Measurements from ENCODE around the gene C2CD4D. TPM values are rescaled to one million over a fixed set of nuclear protein-coding genes. Genes with fewer than 3 reads are reported as not detected.
"Not testable (repeated sequence)": the region's sequence is repeated elsewhere in the genome, so short reads cannot be mapped to it uniquely, and the experiment has no call there.

The C2CD4D gene
- total RNA-seq (2014; rRNA removed; shearing (Covaris generic)) = not detected in 2 replicates

DNA sequence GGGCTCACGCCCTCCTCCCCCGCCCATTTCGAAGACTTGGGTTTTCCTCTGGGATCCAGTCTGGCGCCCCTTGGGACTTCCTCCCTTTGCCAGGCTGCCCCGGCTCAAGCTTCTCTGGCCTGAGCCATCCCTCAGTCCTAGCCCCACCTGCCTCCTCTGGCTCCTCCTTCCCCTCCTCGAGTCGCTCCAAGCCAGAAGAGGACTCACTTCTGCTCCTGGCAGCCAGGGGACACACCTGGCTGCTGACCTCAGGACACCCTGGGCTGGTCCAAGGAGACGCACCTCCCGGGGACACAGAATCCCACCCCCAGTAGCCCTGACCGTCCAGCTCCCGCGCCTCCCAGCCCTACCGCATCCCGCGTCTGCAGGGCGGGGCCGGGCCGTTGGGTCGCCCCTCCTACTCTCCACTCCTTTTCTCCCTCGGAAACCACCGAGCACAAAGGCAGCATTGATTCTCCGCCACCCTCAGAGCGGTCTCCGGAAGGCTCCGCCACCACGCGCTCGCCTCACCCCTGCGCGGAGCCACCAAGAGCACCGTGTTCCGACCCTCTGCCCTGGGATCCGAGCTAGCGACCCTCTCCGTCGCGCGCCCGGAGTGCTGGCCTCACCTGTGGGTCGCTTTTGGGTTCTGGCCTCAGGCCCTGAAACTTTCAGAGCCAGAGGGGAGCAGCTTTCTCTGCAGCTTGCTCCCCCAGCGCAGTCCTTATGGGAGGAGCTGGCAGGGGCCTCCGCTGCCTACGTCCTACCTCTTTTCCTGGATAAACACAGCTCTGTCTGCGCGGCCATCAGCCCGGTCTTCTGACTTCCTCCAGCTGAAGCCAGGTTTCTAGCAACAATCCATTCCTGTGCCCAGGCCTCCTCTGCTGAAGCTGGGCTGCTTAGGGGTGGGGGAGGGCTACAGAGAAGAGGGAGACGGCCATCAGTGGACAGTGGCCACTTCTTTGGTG is at the start of gene C2CD4D:
Gene C2CD4D (minus strand): TSS at position 364 of the 947 bp plus-strand sequence. CDS start 831 bp downstream, outside the sequence.
- in situ Hi-C loops (cut with HindIII; ENCODE audit: low sequenced_read_pairs) = no loop called here
- DNase-seq (ENCODE audit: low spot score) = peak; percentile 72

DNA sequence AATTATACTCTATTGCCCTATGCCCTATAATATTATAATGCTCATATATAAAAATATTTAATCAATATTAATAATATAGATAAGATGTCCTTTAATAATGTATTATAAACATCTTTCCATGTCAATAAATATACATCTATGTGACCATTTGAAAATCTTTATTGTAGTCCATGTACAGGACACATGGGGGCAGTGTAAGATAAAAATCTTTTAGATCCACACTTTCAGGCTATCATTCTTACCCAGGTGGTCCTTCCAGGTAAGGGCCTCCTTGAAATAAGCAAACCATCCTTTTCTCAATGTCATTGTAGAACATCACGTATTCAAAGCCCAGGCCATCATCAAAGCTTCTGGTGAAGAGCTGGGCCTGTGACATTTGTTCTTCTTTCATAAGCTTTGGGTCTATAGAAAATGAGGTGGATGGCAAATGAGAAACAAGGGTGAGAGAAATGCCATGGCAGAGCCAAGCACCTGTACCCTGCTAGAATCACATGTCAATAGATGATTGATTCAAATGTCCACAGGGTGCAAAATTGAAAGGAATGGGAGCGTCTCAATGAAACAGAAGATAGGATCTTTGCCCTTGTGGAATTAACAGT is 49.5 kb upstream of the C2CD4D start:
- in situ Hi-C loops (cut with HindIII; ENCODE audit: low sequenced_read_pairs) = no loop called here
- no peak for DNase-seq (ENCODE audit: low spot score)

DNA sequence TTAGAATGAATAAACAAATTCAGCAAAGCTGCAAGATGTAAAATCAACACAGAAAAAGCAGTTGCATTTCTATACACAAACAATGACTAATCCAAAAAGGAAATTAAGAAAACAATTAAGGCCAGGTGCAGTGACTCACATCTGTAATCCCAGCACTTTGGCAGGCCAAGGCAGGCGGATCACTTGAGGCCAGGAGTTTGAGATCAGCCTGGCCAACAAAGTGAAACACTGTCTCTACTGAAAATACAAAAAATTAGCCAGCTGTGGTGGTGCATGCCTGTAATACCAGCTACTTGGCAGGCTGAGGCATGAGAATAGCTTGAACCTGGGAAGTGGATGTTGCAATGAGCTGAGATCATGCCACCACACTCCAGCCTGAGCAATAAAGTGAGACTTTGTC is 47.4 kb upstream of the C2CD4D start:
- in situ Hi-C loops (cut with HindIII; ENCODE audit: low sequenced_read_pairs) = no loop called here
- no peak for DNase-seq (ENCODE audit: low spot score)

DNA sequence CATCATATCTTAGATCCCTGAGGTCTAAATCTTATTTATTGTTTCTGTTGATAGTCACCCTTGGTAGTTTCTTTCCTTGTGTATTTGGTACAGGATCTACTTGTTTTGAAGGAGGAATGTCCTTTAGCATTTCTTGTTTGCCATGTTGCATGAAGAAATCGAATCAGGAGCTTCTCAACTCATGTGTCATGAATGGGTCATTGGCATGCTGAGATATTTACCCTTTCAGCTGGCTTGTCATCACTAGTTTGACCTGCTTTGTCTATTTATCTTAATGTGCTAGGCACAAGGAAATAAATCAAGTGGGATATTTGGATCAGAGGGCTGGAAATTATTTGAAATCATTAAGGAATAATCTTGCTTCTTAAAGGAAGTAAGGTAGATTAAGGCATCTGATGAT is 45.9 kb upstream of the C2CD4D start:
- no peak for DNase-seq (ENCODE audit: low spot score)
- in situ Hi-C loops (cut with HindIII; ENCODE audit: low sequenced_read_pairs) = no loop called here

DNA sequence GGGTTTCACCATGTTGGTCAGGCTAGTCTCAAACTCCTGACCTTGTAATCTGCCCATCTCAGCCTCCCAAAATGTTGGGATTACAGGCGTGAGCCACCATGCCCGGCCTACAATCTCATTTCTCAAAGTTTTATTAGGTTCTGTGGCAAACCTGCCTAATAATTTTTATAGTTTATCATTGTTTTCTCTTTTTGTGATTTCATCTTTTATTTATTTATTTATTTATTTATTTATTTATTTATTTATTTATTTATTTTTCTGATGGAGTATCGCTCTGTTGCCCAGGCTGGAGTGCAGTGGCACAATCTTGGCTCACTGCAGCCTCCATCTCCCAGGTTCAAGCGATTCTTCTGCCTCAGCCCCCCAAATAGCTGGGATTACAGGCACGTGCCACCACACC is 45.3 kb upstream of the C2CD4D start:
- in situ Hi-C loops (cut with HindIII; ENCODE audit: low sequenced_read_pairs); DNase-seq (ENCODE audit: low spot score): not testable (repeated sequence)

DNA sequence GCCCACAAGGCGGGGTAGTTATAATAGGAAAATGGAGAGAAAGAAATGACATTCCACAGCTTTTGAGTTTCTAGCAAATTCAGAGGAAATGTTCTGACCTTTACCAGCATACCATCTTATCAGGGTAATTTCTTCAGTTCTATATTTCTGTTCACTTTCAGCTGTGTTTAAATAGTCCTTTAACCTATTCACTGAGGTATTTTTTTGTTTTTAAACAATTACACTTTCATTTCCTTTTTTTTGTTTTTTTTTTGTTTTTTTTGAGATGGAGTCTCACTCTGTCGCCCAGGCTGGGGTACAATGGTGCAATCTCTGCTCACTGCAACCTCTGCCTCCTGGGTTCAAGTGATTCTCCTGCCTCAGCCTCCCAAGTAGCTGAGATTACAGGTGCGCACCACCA is 44.8 kb upstream of the C2CD4D start:
- in situ Hi-C loops (cut with HindIII; ENCODE audit: low sequenced_read_pairs); DNase-seq (ENCODE audit: low spot score): not testable (repeated sequence)

DNA sequence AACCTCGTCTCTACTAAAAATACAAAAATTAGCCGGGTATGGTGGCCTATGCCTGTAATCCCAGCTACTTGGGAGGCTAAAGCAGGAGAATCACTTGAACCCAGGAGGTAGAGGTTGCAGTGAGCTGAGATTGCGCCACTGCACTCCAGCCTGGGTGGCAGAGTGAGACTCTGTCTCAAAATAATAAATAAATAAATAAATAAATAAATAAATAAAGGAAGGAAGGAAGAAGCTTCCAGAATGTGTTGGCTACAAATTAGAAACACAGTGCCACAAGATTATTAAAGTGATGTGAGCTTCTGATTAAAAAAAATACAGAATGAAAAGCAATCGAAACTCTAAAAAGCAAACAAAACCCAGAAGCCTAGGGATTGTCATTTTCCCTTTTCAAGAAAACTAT is 44.3 kb upstream of the C2CD4D start:
- DNase-seq (ENCODE audit: low spot score); in situ Hi-C loops (cut with HindIII; ENCODE audit: low sequenced_read_pairs): not testable (repeated sequence)

DNA sequence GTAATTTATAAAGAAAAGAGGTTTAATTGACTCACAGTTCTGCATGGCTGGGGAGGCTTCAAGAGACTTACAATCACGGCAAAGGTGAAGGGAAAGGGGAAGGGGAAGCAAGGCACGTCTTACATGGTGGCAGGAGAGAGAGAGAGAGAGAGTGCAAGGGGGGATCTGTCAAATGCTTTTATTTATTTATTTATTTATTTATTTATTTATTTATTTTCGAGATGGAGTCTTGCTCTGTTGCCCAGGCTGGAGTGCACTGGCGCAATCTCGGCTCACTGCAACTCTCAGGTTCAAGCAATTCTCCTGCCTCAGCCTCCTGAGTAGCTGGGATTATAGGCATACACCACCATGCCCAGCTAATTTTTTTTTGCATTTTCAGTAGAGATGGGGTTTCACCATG is 43.3 kb upstream of the C2CD4D start:
- not testable (repeated sequence) for DNase-seq (ENCODE audit: low spot score)

DNA sequence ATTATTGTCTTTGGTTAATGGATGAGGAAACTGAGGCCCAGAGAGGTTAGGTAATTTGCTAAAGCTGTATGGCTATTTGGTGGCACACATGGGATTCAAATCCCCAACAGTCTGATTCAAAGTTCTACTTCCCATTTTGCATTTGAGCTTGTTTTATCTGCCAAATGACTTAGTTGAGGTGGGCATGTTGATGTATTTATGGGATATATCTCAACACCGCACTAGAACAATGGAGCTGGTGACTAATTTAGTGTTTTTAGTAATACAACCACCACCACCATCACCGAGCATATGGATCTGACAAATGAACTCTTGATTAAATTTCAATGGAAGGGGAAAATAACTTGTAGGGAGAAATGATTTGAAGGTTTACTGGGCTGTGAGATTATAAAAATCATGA is 42.8 kb upstream of the C2CD4D start:
- in situ Hi-C loops (cut with HindIII; ENCODE audit: low sequenced_read_pairs) = no loop called here

More for the DNA sequence above, 43.3 kb upstream of the C2CD4D start:
- in situ Hi-C loops (cut with HindIII; ENCODE audit: low sequenced_read_pairs) = not testable (repeated sequence)

DNA sequence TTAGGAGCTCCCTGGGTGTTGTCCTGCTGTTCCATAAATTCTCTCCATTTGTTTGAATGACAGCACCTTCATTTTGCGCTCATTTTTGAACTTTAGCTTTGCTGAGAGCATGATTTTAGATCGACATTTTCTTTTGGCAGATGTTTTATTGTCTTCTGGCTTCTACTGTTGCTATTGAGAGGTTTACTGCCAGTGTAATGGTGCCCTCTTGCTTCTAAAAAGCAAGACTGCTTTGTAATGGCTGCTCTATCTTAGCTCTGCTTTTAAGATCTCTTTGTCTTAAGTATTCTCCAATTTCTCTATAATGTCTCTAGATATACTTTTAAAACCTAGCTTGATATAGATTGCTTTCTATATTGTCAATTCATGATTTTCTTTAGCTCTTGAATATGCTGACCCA is 41.9 kb upstream of the C2CD4D start:
- in situ Hi-C loops (cut with HindIII; ENCODE audit: low sequenced_read_pairs) = no loop called here
- peak; percentile 2 for DNase-seq (ENCODE audit: low spot score)

More for the DNA sequence above, 42.8 kb upstream of the C2CD4D start:
- DNase-seq (ENCODE audit: low spot score) = no peak

DNA sequence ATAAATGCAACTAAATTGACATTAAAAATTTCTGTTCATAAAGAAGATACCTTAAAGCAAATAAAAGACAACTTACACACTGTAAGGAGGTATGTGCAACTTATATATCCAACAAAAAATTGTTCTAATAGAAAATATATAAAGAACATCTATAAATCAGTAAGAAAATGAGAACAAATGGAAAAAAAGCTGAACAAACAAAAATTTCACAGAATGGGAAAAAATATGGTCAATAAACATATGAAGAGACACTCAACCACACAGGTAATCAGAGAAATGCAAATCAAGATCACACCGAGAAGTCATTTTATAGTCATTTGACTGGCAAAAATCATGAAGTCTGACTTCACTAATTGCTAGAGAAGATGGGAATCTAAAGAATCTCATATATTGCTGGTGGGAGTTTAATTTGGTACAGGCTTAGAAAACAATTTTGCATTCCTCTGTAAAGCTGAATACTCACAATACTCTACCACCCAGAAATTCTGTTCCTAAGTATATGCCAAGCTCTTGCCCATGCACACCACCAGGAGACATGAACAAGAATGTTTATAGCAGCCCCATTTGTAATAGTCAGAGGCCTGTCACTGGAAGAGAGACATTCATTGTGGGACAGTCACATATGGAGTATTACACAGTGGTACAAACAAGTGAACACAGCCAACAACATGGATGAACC is 35.9 kb upstream of the C2CD4D start:
- in situ Hi-C loops (cut with HindIII; ENCODE audit: low sequenced_read_pairs) = no loop called here
- DNase-seq (ENCODE audit: low spot score) = no peak

DNA sequence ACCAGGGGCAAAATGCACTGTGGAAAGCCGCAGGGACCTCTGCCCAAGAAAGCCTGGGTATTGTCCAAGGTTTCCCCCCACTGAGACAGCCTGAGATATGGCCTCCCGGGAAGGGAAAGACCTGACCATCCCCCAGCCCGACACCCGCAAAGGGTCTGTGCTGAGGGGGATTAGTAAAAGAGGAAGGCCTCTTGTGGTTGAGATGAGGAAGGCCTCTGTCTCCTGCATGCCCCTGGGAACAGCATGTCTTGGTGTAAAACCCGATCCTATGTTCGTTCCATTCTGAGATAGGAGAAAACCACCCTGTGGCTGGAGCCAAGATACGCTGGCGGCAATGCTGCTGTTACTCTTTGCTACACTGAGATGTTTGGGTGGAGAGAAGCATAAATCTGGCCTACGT is 33.2 kb upstream of the C2CD4D start:
- in situ Hi-C loops (cut with HindIII; ENCODE audit: low sequenced_read_pairs); DNase-seq (ENCODE audit: low spot score): not testable (repeated sequence)

DNA sequence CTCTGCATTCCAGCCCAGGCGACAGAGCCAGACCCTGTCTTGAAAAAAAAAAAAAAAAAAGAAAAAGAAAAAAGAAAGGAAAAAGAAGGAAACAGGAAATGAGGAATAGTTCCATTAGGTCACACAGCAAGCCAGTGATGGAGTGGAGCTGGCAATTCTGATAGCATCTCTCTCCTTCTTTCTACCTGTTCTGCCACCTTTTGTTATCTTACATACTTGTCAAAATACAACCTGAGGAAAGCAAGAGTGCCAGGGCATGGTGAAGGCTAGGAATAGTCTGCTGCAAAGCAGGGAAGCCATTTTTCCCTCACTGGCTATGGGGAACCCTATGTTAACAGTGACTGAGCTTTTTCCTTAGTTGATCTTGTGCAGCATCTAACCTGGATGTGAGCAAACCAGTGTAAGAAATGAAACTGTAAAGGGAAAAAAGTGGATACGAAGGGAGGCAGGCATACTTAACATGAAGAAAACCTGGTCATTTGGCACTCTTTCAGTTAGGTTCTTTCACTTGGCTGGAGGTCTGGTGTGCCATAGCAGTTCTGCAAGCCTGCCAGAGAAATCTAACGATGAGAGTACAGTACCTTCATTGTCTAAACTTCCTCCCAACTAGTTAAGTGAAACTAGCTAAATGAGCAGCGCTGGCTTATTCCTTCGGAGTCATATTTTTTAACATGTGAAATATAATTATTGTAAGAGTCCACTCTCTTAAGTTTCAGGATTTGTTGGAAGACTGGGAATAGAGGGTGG is 31.8 kb upstream of the C2CD4D start:
- DNase-seq (ENCODE audit: low spot score) = peak; percentile 1
- in situ Hi-C loops (cut with HindIII; ENCODE audit: low sequenced_read_pairs) = no loop called here

DNA sequence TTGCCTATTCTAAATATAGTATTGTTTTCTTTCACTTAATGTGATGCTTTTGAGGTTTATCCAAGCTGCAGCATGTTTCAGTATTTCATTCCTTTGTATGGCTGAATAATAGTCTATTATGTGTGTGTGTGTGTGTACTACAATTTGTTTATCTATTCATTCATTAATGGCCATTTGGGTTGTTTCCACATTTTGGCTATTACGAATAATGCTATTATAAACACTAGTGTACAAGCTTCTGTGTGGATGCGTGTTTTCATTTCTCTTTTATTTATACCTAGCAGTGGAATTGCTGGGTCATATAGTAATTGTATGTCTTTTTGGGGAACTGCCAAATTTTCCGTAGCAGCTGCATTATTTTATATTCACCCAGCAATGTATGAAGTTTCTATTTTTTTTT is 28.9 kb upstream of the C2CD4D start:
- in situ Hi-C loops (cut with HindIII; ENCODE audit: low sequenced_read_pairs) = no loop called here
- DNase-seq (ENCODE audit: low spot score) = no peak

DNA sequence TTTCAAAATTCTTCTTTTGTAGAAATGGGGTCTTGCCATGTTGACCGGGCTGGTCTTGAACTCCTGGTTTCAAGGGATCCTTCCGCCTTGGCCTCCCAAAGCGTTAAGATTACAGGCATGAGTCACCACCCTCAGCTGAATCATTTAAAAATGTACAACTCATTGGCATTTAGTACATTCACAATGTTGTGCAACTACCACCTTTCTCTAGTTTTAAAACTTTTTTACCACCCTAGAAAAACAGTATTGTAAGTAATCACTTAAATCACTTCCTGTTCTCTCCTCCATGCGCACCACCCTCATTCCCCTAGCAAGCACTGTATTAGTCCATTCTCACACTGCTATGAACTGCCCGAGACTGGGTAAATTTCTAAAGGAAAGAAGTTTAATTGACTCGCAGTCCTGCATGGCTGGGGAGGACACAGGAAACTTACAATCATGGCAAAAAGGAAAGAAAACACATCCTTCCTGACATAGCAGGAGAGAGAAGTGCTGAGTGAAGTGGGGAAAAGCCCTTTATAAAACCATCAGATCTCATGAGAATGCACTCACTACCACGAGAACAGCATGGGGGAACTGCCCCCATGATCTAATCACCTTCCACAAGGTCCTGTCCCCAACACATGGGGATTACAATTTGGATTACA is 28.3 kb upstream of the C2CD4D start:
- in situ Hi-C loops (cut with HindIII; ENCODE audit: low sequenced_read_pairs) = no loop called here
- no peak for DNase-seq (ENCODE audit: low spot score)

DNA sequence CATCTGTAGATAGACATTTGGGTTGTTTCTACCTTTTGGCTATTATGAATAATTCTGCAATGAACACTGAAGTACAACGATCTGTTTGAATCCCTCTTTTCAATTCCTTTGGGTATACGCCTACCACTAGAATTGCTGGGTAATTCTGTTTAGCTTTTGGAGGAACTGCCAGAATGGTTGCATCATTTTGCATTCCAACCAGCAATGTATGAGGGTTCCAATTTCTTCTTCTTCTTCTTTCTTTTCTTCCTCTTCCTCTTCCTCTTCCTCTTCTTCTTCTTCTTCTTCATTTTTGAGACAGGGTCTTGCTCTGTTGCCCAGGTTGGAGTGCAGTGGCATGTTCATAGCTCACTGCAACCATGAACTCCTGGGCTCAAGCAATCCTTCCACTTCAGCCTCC is 27.7 kb upstream of the C2CD4D start:
- in situ Hi-C loops (cut with HindIII; ENCODE audit: low sequenced_read_pairs) = no loop called here
- DNase-seq (ENCODE audit: low spot score) = no peak

DNA sequence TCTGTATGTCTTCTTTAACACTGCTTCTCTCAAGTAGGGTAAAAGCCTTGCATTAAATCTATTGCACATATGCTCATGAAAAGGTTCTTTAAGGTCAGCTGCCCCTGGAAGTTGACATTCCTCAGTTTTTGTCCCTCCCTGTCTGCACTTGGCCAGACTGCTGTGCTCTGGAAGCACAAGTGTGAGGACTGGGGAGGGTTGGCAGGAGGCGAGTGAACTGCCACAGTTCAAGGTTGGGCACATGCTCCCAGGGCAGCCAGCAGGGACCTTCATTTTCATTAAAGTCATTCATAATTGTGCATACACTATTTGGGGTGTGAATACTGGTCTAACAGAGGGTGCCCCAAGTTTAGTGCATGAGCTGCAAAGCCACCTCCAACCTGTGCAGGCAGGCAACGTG is 24.8 kb upstream of the C2CD4D start:
- no peak for DNase-seq (ENCODE audit: low spot score)
- in situ Hi-C loops (cut with HindIII; ENCODE audit: low sequenced_read_pairs) = no loop called here

DNA sequence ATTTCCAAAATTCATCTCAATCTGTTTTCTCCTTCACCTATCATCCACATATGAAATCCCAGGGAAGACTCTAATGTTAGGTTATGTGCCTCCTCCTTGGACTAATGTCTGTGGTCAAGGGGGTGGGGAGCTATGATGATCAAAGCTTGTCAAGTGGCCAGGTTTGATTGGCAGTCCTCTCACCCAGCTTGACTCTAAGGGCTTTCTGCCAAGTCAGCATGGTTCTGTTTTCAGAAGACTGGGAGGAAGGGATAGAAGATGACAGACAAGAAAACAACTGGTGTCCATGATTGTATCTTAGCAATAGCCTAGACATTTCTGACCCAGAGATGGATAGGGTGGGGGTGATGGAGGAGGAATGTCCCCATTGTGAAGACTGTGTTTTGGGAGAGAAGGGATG is 23.0 kb upstream of the C2CD4D start:
- in situ Hi-C loops (cut with HindIII; ENCODE audit: low sequenced_read_pairs) = no loop called here
- no peak for DNase-seq (ENCODE audit: low spot score)

Data from G401 (cell line).